Mammary epithelial cell (primary cell): ENCODE measurements around the gene TASP1.

Source experiments
- EZH2 ChIP-seq: IDR thresholded peaks from 2 replicates; pipeline ENCODE4 v1.6.1; 2012; ENCODE audit warnings: low read length, inconsistent platforms, borderline replicate concordance
- TF ChIP-seq, protein P1 (sequence below), 2 donors: IDR thresholded peaks in 1 of 2; conservative IDR thresholded peaks in 1 of 2; 2 replicates each; pipeline ENCODE4 v1.5.1; 2011 to 2012; ENCODE audit warnings: inconsistent platforms in 2 of 2, low read length in 2 of 2, mild to moderate bottlenecking in 2 of 2, control low read depth in 1 of 2, low read depth in 1 of 2; ENCODE audit not compliant: insufficient read depth in 1 of 2; ENCODE audit errors: extremely low read depth in 1 of 2

- TF ChIP-seq, protein P1, sequence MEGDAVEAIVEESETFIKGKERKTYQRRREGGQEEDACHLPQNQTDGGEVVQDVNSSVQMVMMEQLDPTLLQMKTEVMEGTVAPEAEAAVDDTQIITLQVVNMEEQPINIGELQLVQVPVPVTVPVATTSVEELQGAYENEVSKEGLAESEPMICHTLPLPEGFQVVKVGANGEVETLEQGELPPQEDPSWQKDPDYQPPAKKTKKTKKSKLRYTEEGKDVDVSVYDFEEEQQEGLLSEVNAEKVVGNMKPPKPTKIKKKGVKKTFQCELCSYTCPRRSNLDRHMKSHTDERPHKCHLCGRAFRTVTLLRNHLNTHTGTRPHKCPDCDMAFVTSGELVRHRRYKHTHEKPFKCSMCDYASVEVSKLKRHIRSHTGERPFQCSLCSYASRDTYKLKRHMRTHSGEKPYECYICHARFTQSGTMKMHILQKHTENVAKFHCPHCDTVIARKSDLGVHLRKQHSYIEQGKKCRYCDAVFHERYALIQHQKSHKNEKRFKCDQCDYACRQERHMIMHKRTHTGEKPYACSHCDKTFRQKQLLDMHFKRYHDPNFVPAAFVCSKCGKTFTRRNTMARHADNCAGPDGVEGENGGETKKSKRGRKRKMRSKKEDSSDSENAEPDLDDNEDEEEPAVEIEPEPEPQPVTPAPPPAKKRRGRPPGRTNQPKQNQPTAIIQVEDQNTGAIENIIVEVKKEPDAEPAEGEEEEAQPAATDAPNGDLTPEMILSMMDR (conservative IDR thresholded peaks at IDR 0.05 in 1 of 2, IDR thresholded peaks at IDR 0.05 in 1 of 2; ENCODE audit: extremely low read depth in 1 of 2, insufficient read depth in 1 of 2, low read depth in 1 of 2, low read length in 2 of 2): no peak
- no peak for TF ChIP-seq EZH2
These were observed 211.9 kb downstream of the TASP1 start for GRCh38 chr20:13426870-13427269.
